Measurements from ENCODE around the gene CGREF1. TPM values are rescaled to one million over a fixed set of nuclear protein-coding genes. Genes with fewer than 3 reads are reported as not detected.

Gene CGREF1
- total RNA-seq, 6 experiments from 2014 or later: 2.5 to 33.2 (median 7.7) TPM

GRCh38 chr2:27085062-27085672 is 33.8 kb downstream of the CGREF1 start:
- WGBS (ENCODE audit: insufficient coverage, low coverage, low lambda C conversion rate, missing lambda C conversion rate): 44% methylated on average over 9 of the region's 10 CpGs
- Histone ChIP-seq H3K4me1 (peaks cover 0 to 19% (median 6%) of the 10 kb centered on the region in 4 donors), H3K27ac (peak overlapping the region in 2 of 3 donors; percentile 59 to 80), H3K4me3 (peak overlapping the region in 2 of 3 donors; percentile 64 to 77), H3K36me3 (no peaks in the 10 kb centered on the region), H3K27me3 (no peaks in the 10 kb centered on the region), H3K9me3 (no peaks in the 10 kb centered on the region)
- TF ChIP-seq POLR2A (IDR thresholded peaks at IDR 0.05): no peak
- TF ChIP-seq, protein P1, sequence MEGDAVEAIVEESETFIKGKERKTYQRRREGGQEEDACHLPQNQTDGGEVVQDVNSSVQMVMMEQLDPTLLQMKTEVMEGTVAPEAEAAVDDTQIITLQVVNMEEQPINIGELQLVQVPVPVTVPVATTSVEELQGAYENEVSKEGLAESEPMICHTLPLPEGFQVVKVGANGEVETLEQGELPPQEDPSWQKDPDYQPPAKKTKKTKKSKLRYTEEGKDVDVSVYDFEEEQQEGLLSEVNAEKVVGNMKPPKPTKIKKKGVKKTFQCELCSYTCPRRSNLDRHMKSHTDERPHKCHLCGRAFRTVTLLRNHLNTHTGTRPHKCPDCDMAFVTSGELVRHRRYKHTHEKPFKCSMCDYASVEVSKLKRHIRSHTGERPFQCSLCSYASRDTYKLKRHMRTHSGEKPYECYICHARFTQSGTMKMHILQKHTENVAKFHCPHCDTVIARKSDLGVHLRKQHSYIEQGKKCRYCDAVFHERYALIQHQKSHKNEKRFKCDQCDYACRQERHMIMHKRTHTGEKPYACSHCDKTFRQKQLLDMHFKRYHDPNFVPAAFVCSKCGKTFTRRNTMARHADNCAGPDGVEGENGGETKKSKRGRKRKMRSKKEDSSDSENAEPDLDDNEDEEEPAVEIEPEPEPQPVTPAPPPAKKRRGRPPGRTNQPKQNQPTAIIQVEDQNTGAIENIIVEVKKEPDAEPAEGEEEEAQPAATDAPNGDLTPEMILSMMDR (IDR thresholded peaks at IDR 0.05): no peak
- intact Hi-C loops (cut with DNase I): loop anchor here in 1 of 2 donors (10.0 kb wide), 2 partner anchors 60 to 120 kb away; no protein-coding TSS in a partner anchor
- ATAC-seq (no peak), DNase-seq (peak in 1 of 3 donors; percentile 26)

GRCh38 chr2:27084297-27085061 is 34.4 kb downstream of the CGREF1 start:
- TF ChIP-seq POLR2A (IDR thresholded peaks at IDR 0.05): no peak
- TF ChIP-seq, protein P1 (IDR thresholded peaks at IDR 0.05): no peak
- Histone ChIP-seq H3K4me1 (peaks cover 0 to 16% (median 5%) of the 10 kb centered on the region in 4 donors), H3K27ac (no peak overlapping the region), H3K27me3 (no peaks in the 10 kb centered on the region), H3K9me3 (no peaks in the 10 kb centered on the region), H3K4me3 (no peak overlapping the region), H3K36me3 (no peaks in the 10 kb centered on the region)
- 93% methylated on average over 3 of the region's 6 CpGs for WGBS (ENCODE audit: insufficient coverage, low coverage, low lambda C conversion rate, missing lambda C conversion rate)
- intact Hi-C loops (cut with DNase I): loop anchor here in 1 of 2 donors (10.0 kb wide), 2 partner anchors 60 to 120 kb away; no protein-coding TSS in a partner anchor
- DNase-seq (no peak), ATAC-seq (no peak)

GRCh38 chr2:27083410-27084296 is 35.3 kb downstream of the CGREF1 start:
- peak in 1 of 3 donors; percentile 31 for DNase-seq
- Histone ChIP-seq H3K4me3 (no peak overlapping the region), H3K27ac (no peak overlapping the region), H3K4me1 (peaks cover 0 to 16% (median 5%) of the 10 kb centered on the region in 4 donors), H3K27me3 (no peaks in the 10 kb centered on the region), H3K9me3 (no peaks in the 10 kb centered on the region), H3K36me3 (no peaks in the 10 kb centered on the region)
- no peak for ATAC-seq
- 100% methylated on average over 1 of the region's 20 CpGs for WGBS (ENCODE audit: insufficient coverage, low coverage, low lambda C conversion rate, missing lambda C conversion rate)
- TF ChIP-seq, protein P1 (IDR thresholded peaks at IDR 0.05): no peak
- TF ChIP-seq POLR2A (IDR thresholded peaks at IDR 0.05): no peak
- intact Hi-C loops (cut with DNase I): loop anchor here in 1 of 2 donors (10.0 kb wide), 2 partner anchors 59 to 119 kb away; no protein-coding TSS in a partner anchor

- WGBS (ENCODE audit: insufficient coverage, low coverage, low lambda C conversion rate, missing lambda C conversion rate): no CpG with 5 or more reads among the region's 27 CpGs
- H3K9me3 ChIP-seq: no peaks in the 10 kb centered on the region
- H3K36me3 ChIP-seq: no peaks in the 10 kb centered on the region
- H3K27ac ChIP-seq: no peak overlapping the region
- intact Hi-C loops (cut with DNase I): loop anchor here in 1 of 2 donors (10.0 kb wide), 2 partner anchors 58 to 118 kb away; no protein-coding TSS in a partner anchor
- DNase-seq: no peak
- H3K27me3 ChIP-seq: no peaks in the 10 kb centered on the region
- no peak for TF ChIP-seq POLR2A (IDR thresholded peaks at IDR 0.05)
- TF ChIP-seq, protein P1 (IDR thresholded peaks at IDR 0.05): no peak
- H3K4me1 ChIP-seq: peaks cover 0 to 16% (median 5%) of the 10 kb centered on the region in 4 donors
- ATAC-seq: no peak
- H3K4me3 ChIP-seq: no peak overlapping the region
Observed at GRCh38 chr2:27082773-27083409, 36.0 kb downstream of the CGREF1 start.
